Prostate gland (tissue), 2 donors: Measurements from ENCODE around the gene CUX1. TPM values are rescaled to one million over a fixed set of nuclear protein-coding genes. Genes with fewer than 3 reads are reported as not detected.

Source experiments
- DNase-seq: peaks from one replicate; pipeline ENCODE4 v3.0.0-alpha.2; 2019; ENCODE audit warnings: low spot score
- H3K27ac ChIP-seq, 2 donors: fragments of 200-600 bp; sonication (generic); 2 replicates each; pipeline ENCODE4 v1.5.1; 2017 to 2019
- H3K27me3 ChIP-seq: fragments of 200-600 bp; sonication (generic); replicated peaks from 2 replicates; pipeline ENCODE4 v1.5.1; 2019; ENCODE audit not compliant: insufficient read depth
- H3K36me3 ChIP-seq, 2 donors: fragments of 200-600 bp; sonication (generic); 1 replicate in 1 of 2; 2 replicates in 1 of 2; pipeline versions ENCODE4 v1.5.1 to v1.8.1; 2017 to 2019
- H3K4me1 ChIP-seq: fragments of 200-600 bp; sonication (generic); replicated peaks from 2 replicates; pipeline ENCODE4 v1.5.1; 2019
- H3K4me3 ChIP-seq, 2 donors: fragments of 200-600 bp; sonication (generic); 2 replicates each; pipeline ENCODE4 v1.5.1; 2017 to 2019
- H3K9me3 ChIP-seq: fragments of 200-600 bp; sonication (generic); 2 replicates; pipeline ENCODE4 v1.5.1; 2017
- CTCF ChIP-seq, 4 experiments: fragments of 200-600 bp in 2 of 4; fragments of 450-650 bp in 2 of 4; sonication (generic) in 2 of 4; IDR thresholded peaks; 1 replicate in 3 of 4; 2 replicates in 1 of 4; pipeline ENCODE4 v1.5.1; 2016 to 2019; ENCODE audit warnings: antibody characterized with exemption in 4 of 4, mild to moderate bottlenecking in 2 of 4, moderate library complexity in 2 of 4
- POLR2A ChIP-seq: fragments of 450-650 bp; IDR thresholded peaks from one replicate; pipeline ENCODE4 v1.6.1; 2016; ENCODE audit warnings: antibody characterized with exemption, mild to moderate bottlenecking
- POLR2AphosphoS5 ChIP-seq: sonication (generic); formaldehyde crosslinking; IDR thresholded peaks from one replicate; pipeline ENCODE4 v1.6.1; 2017; ENCODE audit warnings: antibody characterized with exemption
- WGBS: methylation state at CpG from one replicate; pipeline ENCODE4 v1.1.5; 2018; 5-methylcytosine and 5-hydroxymethylcytosine counted together
- intact Hi-C: fragments of 100-400 bp; cut with DNase I; formaldehyde crosslinking; loops from one replicate; pipeline ENCODE4 v1.14.2; 2022
- total RNA-seq, 2 donors: library from RNA; depleted of rRNA; stranded (reverse); fragments of >200 nt; gene quantifications; one replicate each; pipeline ENCODE4 v1.1.0, GENCODE V29; 2016

The CUX1 gene
- total RNA-seq, 2 donors from 2014 or later, result 96.3 to 99.2 TPM

GRCh38 chr7:102292813-102293798 is 475.7 kb downstream of the CUX1 start:
- no peaks in the 10 kb centered on the region for H3K9me3 ChIP-seq
- peaks cover under 1% of the 10 kb centered on the region for H3K4me1 ChIP-seq
- H3K27me3 ChIP-seq, result no peaks in the 10 kb centered on the region
- H3K27ac ChIP-seq, result no peak overlapping the region
- H3K4me3 ChIP-seq, result no peak overlapping the region
- TF ChIP-seq CTCF (IDR thresholded peaks at IDR 0.05) (no peak), POLR2A (no peak), POLR2AphosphoS5 (no peak)
- 42% methylated on average over 36 of the region's 36 CpGs for WGBS
- intact Hi-C loops, result no loop called here
- DNase-seq, result no peak
- H3K36me3 ChIP-seq, result no peaks in the 10 kb centered on the region

- intact Hi-C loops, result no loop called here
- Histone ChIP-seq H3K27ac (no peak overlapping the region), H3K4me1 (no peaks in the 10 kb centered on the region), H3K36me3 (no peaks in the 10 kb centered on the region), H3K9me3 (no peaks in the 10 kb centered on the region), H3K27me3 (no peaks in the 10 kb centered on the region), H3K4me3 (no peak overlapping the region)
- no peak for DNase-seq
- WGBS, result 92% methylated on average over 3 of the region's 3 CpGs
- no peak for TF ChIP-seq CTCF (IDR thresholded peaks at IDR 0.05)
- no peak for TF ChIP-seq POLR2AphosphoS5
- no peak for TF ChIP-seq POLR2A
Measured at GRCh38 chr7:102294589-102294988, 477.2 kb downstream of the CUX1 start.

- WGBS, result 78% methylated on average over 12 of the region's 12 CpGs
- no peak for TF ChIP-seq POLR2AphosphoS5
- no peak for TF ChIP-seq CTCF (IDR thresholded peaks at IDR 0.05)
- TF ChIP-seq POLR2A, result no peak
- no peak overlapping the region for H3K4me3 ChIP-seq
- H3K36me3 ChIP-seq, result no peaks in the 10 kb centered on the region
- DNase-seq, result no peak
- H3K4me1 ChIP-seq, result no peaks in the 10 kb centered on the region
- H3K27ac ChIP-seq, result no peak overlapping the region
- no peaks in the 10 kb centered on the region for H3K9me3 ChIP-seq
- intact Hi-C loops, result no loop called here
- H3K27me3 ChIP-seq, result no peaks in the 10 kb centered on the region
Measured at GRCh38 chr7:102295346-102296178, 478.1 kb downstream of the CUX1 start.

- DNase-seq, result no peak
- no peaks in the 10 kb centered on the region for H3K27me3 ChIP-seq
- 90% methylated on average over 6 of the region's 6 CpGs for WGBS
- TF ChIP-seq CTCF (IDR thresholded peaks at IDR 0.05), result no peak
- no peak for TF ChIP-seq POLR2A
- TF ChIP-seq POLR2AphosphoS5, result no peak
- intact Hi-C loops, result no loop called here
- H3K36me3 ChIP-seq, result no peaks in the 10 kb centered on the region
- no peaks in the 10 kb centered on the region for H3K4me1 ChIP-seq
- H3K4me3 ChIP-seq, result no peak overlapping the region
- H3K9me3 ChIP-seq, result no peaks in the 10 kb centered on the region
- H3K27ac ChIP-seq, result no peak overlapping the region
Measured at GRCh38 chr7:102296179-102296438, 478.7 kb downstream of the CUX1 start.
